Measurements from ENCODE around the gene SMIM10L2A.
"Not testable (repeated sequence)": the region's sequence is repeated elsewhere in the genome, so short reads cannot be mapped to it uniquely, and the experiment has no call there.

The SMIM10L2A gene

DNA sequence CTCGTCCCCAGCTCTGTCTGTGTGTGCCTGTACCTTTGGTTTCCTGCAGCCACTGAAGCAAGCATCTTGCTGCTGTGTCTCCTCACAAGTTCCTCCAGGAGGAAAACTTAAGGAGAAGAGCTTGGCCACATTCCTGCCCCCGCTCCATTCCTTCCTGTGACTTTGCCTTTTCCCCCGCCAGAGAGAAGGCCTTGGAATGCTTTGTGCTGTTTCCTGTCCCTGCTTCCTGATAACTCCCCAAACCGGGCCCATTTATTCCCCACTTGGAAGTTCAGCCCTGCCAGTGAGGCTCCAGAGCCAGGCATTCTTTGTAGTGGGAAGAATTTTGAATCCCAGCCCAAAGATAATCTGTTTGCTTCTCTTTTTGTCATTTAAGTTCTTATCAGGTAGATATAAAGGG, 33.1 kb downstream of the SMIM10L2A start:
- Histone ChIP-seq H3K9me3 (ENCODE audit: control extremely low read depth in 1 of 5, control insufficient read depth in 4 of 5, insufficient read depth in 2 of 5, low read depth in 1 of 5, low read length in 4 of 5) (peaks cover 0 to 2% (median 0%) of the 10 kb centered on the region in 5 experiments), H3K27ac (ENCODE audit: insufficient read depth in 1 of 2, low read depth in 1 of 2, low read length in 2 of 2, poor library complexity in 1 of 2, severe bottlenecking in 2 of 2) (no peak overlapping the region), H3K36me3 (ENCODE audit: control insufficient read depth in 4 of 4, insufficient read depth in 4 of 4, low read length in 3 of 4) (no peaks in the 10 kb centered on the region), H3K4me1 (ENCODE audit: control extremely low read depth in 1 of 4, control insufficient read depth in 4 of 4, insufficient read depth in 4 of 4, low read length in 3 of 4) (no peaks in the 10 kb centered on the region), H3K27me3 (replicated peaks in 2 of 5; ENCODE audit: control insufficient read depth in 4 of 5, insufficient read depth in 5 of 5, low read length in 4 of 5) (no peaks in the 10 kb centered on the region), H3K4me3 (ENCODE audit: control insufficient read depth in 1 of 7, extremely low read depth in 1 of 7, insufficient read depth in 4 of 7, low read depth in 2 of 7, low read length in 6 of 7) (no peak overlapping the region)
- WGBS (ENCODE audit: insufficient coverage): 63% methylated on average over 4 of the region's 4 CpGs
- no peak for DNase-seq
- ChIA-PET CTCF (no interaction called here), POLR2A (no interaction called here)

DNA sequence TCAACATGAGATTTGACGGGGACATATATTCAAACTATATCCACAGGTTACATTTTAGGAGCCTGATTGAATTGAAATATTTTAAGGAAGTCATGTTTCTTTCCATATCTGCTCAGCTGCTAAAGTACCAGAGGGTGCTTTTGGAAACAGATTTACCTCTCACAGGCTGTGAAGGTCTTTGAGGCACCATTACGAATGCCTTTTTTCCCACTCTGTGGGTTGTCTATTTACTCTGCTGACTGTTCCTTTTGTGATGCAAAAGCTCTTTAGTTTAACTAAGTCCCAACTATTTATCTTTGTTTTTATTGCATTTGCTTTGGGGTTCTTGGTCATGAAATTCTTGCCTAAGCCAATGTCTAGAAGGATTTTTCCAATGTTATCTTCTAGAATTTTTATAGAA, 40.0 kb downstream of the SMIM10L2A start:
- POLR2A ChIA-PET; CTCF ChIA-PET; H3K4me3 ChIP-seq (ENCODE audit: control insufficient read depth in 1 of 7, extremely low read depth in 1 of 7, insufficient read depth in 4 of 7, low read depth in 2 of 7, low read length in 6 of 7); H3K27me3 ChIP-seq (replicated peaks in 2 of 5; ENCODE audit: control insufficient read depth in 4 of 5, insufficient read depth in 5 of 5, low read length in 4 of 5); H3K9me3 ChIP-seq (ENCODE audit: control extremely low read depth in 1 of 5, control insufficient read depth in 4 of 5, insufficient read depth in 2 of 5, low read depth in 1 of 5, low read length in 4 of 5); H3K36me3 ChIP-seq (ENCODE audit: control insufficient read depth in 4 of 4, insufficient read depth in 4 of 4, low read length in 3 of 4); H3K27ac ChIP-seq (ENCODE audit: insufficient read depth in 1 of 2, low read depth in 1 of 2, low read length in 2 of 2, poor library complexity in 1 of 2, severe bottlenecking in 2 of 2); H3K4me1 ChIP-seq (ENCODE audit: control extremely low read depth in 1 of 4, control insufficient read depth in 4 of 4, insufficient read depth in 4 of 4, low read length in 3 of 4); DNase-seq: not testable (repeated sequence)
- WGBS (ENCODE audit: insufficient coverage): 100% methylated on average over 1 of the region's 2 CpGs

DNA sequence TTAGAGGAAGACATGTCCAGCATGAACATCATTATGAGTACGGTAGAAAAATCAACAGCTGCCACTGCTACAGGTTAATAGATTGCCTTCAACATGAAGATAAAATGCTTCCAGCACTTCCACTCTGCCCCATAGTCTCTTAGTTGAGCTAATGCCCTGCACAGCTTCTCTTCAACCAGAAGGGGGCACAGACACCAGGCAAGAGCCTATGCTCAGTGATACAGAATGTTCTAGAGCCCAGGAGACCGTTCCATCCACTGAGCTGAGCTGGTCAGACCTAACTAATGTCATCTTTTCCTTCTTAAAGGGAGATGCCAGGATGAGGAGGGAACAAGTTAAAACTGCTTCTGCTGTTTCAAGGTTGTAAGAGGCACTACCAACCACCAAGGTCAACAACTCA, 42.2 kb downstream of the SMIM10L2A start:
- CTCF ChIA-PET: interaction anchor here (0.6 kb wide), 1 partner anchor 1322 kb away, joined by 3 read pairs; no protein-coding TSS in a partner anchor

DNA sequence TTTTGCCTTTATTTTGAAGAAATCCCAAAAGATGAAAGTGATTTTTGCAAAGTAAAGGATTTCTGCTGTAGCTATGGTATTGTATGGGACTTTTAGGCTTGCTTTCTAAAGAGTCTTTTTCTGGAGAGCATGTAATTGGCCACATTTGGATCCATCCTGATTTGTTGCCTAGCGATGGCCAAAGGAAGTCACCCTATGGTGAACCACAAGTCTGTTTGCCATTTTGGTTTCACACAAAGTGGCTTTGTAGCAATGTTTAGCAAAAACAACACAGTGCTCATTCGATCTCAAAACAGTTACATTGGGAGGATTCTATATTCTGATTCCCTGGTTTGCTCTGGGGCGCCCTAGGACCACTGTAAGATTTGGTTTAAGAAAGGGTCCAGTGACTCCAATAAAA, 54.6 kb downstream of the SMIM10L2A start:
- Histone ChIP-seq H3K27me3 (replicated peaks in 2 of 5; ENCODE audit: control insufficient read depth in 4 of 5, insufficient read depth in 5 of 5, low read length in 4 of 5) (no peaks in the 10 kb centered on the region), H3K36me3 (ENCODE audit: control insufficient read depth in 4 of 4, insufficient read depth in 4 of 4, low read length in 3 of 4) (no peaks in the 10 kb centered on the region), H3K4me3 (ENCODE audit: control insufficient read depth in 1 of 7, extremely low read depth in 1 of 7, insufficient read depth in 4 of 7, low read depth in 2 of 7, low read length in 6 of 7) (no peak overlapping the region), H3K27ac (ENCODE audit: insufficient read depth in 1 of 2, low read depth in 1 of 2, low read length in 2 of 2, poor library complexity in 1 of 2, severe bottlenecking in 2 of 2) (no peak overlapping the region), H3K4me1 (ENCODE audit: control extremely low read depth in 1 of 4, control insufficient read depth in 4 of 4, insufficient read depth in 4 of 4, low read length in 3 of 4) (no peaks in the 10 kb centered on the region), H3K9me3 (ENCODE audit: control extremely low read depth in 1 of 5, control insufficient read depth in 4 of 5, insufficient read depth in 2 of 5, low read depth in 1 of 5, low read length in 4 of 5) (no peaks in the 10 kb centered on the region)
- ChIA-PET CTCF (no interaction called here), POLR2A (no interaction called here)
- no peak for DNase-seq
- 97% methylated on average over 2 of the region's 3 CpGs for WGBS (ENCODE audit: insufficient coverage)

More for the DNA sequence above, 42.2 kb downstream of the SMIM10L2A start:
- WGBS (ENCODE audit: insufficient coverage): 92% methylated on average over 1 of the region's 2 CpGs
- H3K4me3 ChIP-seq (ENCODE audit: control insufficient read depth in 1 of 7, extremely low read depth in 1 of 7, insufficient read depth in 4 of 7, low read depth in 2 of 7, low read length in 6 of 7): no peak overlapping the region
- H3K27me3 ChIP-seq (replicated peaks in 2 of 5; ENCODE audit: control insufficient read depth in 4 of 5, insufficient read depth in 5 of 5, low read length in 4 of 5): peaks cover 0 to 2% (median 0%) of the 10 kb centered on the region in 5 experiments
- POLR2A ChIA-PET: no interaction called here
- no peaks in the 10 kb centered on the region for H3K9me3 ChIP-seq (ENCODE audit: control extremely low read depth in 1 of 5, control insufficient read depth in 4 of 5, insufficient read depth in 2 of 5, low read depth in 1 of 5, low read length in 4 of 5)
- no peaks in the 10 kb centered on the region for H3K4me1 ChIP-seq (ENCODE audit: control extremely low read depth in 1 of 4, control insufficient read depth in 4 of 4, insufficient read depth in 4 of 4, low read length in 3 of 4)
- no peaks in the 10 kb centered on the region for H3K36me3 ChIP-seq (ENCODE audit: control insufficient read depth in 4 of 4, insufficient read depth in 4 of 4, low read length in 3 of 4)
- H3K27ac ChIP-seq (ENCODE audit: insufficient read depth in 1 of 2, low read depth in 1 of 2, low read length in 2 of 2, poor library complexity in 1 of 2, severe bottlenecking in 2 of 2): no peak overlapping the region
- peak in 1 of 3 donors; percentile 2 for DNase-seq

DNA sequence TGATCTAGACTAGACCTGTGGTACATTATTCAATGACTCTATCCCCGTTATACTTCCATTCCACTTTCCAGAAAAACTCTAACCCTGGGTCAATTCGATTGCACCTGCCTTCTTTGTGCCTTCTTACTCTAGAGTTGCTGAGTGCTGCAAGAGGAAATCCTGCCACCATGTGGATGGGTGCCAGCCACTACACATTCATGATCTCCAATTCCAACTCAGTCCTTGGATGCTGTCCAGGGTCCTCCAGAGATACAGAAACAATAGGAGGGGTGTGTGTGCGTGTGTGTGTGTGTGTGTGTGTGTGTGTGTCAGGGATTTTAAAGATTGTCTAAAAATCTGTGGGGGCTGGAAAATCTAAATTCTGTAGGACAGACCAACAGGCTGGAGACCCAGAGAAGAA, 55.8 kb downstream of the SMIM10L2A start:
- peak; percentile 73 to 88 (median 86) for DNase-seq
- H3K4me1 ChIP-seq (ENCODE audit: control extremely low read depth in 1 of 4, control insufficient read depth in 4 of 4, insufficient read depth in 4 of 4, low read length in 3 of 4): no peaks in the 10 kb centered on the region
- POLR2A ChIA-PET: no interaction called here
- no peaks in the 10 kb centered on the region for H3K9me3 ChIP-seq (ENCODE audit: control extremely low read depth in 1 of 5, control insufficient read depth in 4 of 5, insufficient read depth in 2 of 5, low read depth in 1 of 5, low read length in 4 of 5)
- CTCF ChIA-PET: no interaction called here
- 22% methylated on average over 2 of the region's 3 CpGs for WGBS (ENCODE audit: insufficient coverage)
- H3K27ac ChIP-seq (ENCODE audit: insufficient read depth in 1 of 2, low read depth in 1 of 2, low read length in 2 of 2, poor library complexity in 1 of 2, severe bottlenecking in 2 of 2): no peak overlapping the region
- no peaks in the 10 kb centered on the region for H3K27me3 ChIP-seq (replicated peaks in 2 of 5; ENCODE audit: control insufficient read depth in 4 of 5, insufficient read depth in 5 of 5, low read length in 4 of 5)
- no peaks in the 10 kb centered on the region for H3K36me3 ChIP-seq (ENCODE audit: control insufficient read depth in 4 of 4, insufficient read depth in 4 of 4, low read length in 3 of 4)
- H3K4me3 ChIP-seq (ENCODE audit: control insufficient read depth in 1 of 7, extremely low read depth in 1 of 7, insufficient read depth in 4 of 7, low read depth in 2 of 7, low read length in 6 of 7): no peak overlapping the region
